Putamen (tissue), 1 donor: Measurements from ENCODE around the gene GABRB3.

Experiments
- DNase-seq: peaks from one replicate; pipeline ENCODE4 v3.0.0-alpha.2; 2016; ENCODE audit warnings: low spot score

The GABRB3 gene

GRCh38 chr15:26772154-26773066 lies at the start of gene GABRB3:
Gene GABRB3, minus strand, starts transcription at chr15:26773066.
- DNase-seq = no peak

- DNase-seq = no peak
Measured at GRCh38 chr15:26807517-26808427, 34.9 kb upstream of the GABRB3 start.

DNA sequence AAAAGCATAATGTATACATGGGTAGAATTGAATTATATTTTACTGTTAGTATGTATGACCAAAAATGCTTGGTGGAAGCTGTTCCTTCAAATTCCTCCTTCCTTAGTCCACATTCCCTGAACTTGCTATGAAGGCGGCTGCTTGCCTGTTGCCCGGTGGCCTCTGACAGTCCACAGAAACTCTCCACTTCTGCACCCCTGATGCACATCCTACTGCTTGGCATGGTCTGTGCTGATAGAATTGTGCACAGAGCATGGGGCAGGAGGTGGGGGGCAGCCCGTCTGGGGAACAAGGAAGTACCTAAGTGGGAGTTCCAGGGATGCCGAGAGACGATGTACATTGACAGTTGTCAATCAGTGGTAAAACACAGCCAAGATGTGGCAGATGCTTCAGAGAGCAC lies 33.7 kb upstream of the GABRB3 start:
- DNase-seq = no peak

DNA sequence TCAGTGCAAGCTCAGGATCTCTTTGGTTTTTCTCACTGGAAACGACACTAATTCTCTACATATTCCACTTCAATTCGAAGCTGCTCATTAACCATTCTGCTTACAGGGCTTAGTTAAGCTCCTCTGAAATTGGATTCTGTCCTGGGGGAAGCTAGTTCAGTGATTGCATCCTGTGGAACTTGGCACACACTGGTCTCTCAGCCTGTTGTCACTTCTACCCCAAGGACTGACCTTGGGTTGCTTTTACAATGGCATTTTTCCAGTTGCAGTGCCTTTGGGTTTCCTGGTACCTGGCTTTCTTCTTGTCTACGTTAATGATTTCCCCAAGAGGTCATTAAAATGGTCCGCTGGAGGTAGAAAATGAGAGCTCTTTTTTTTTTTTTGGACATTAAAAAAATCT lies 33.3 kb upstream of the GABRB3 start:
- no peak for DNase-seq

- peak; percentile 7 for DNase-seq
Measured at GRCh38 chr15:26805470-26805869, 32.6 kb upstream of the GABRB3 start.

- no peak for DNase-seq
Measured at GRCh38 chr15:26804063-26804804, 31.4 kb upstream of the GABRB3 start.

- DNase-seq = no peak
Measured at GRCh38 chr15:26790118-26790517, 17.3 kb upstream of the GABRB3 start.

DNA sequence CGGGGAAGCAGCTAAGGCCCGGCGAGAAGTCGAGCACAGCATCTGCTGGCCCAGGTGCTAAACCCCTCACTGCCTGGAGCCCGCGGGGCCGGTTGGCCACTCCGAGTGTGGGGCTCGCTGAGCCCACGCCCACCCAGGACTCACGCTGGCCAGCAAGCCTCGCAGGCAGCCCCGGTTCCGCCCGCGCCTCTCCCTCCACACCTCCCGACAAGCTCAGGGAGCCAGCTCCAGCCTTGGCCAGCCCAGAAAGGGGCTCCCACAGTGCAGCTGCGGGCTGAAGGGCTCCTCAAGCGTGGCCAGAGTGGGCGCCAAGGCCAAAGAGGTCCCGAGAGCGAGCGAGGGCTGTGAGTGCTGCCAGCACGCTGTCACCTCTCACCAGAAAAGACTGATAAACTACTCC lies 8.9 kb upstream of the GABRB3 start:
- DNase-seq = no peak

GRCh38 chr15:26773917-26774316 lies 1.1 kb upstream of the GABRB3 start:
- no peak for DNase-seq

DNA sequence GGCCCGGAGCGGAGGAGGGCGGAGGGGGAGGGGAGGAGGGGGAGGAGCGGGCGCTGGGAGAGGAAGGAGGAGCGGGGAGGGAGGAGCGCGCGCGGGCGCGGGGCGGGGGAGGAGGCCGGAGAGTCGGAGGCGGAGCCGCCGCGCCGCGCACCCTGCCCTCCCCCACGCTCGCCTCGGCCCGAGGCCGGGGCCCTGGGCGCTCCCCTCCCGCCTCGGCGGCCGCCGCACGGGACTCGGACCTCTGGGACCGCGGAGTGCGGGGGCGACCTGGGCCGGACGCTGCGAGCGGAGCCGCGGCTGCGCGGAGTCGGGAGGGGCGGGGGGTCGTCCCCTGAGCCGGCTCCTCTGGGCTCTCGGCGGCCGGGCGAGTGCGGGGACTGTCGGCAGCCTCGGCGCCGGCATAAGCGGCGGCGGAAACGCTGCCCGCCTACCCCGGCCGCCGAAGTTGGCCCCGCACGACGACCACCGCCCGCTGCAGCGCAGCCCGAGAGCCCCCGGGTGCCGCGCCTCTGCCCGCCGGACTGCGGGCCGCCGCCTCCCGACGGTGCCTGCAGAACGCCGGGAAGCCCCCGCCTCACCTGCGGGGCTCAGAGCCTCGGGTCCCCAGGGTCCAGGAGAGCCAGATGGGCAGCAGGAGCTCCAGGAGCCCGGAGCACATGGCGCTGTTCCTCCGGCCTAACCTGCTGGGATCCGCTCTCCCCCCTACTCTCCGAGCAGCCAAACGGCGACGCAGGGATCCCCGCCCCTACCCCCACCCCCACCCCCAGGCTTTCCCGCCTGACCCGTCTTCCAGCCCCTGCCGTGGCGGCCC lies 406 bp upstream of the GABRB3 start:
- DNase-seq = no peak

DNA sequence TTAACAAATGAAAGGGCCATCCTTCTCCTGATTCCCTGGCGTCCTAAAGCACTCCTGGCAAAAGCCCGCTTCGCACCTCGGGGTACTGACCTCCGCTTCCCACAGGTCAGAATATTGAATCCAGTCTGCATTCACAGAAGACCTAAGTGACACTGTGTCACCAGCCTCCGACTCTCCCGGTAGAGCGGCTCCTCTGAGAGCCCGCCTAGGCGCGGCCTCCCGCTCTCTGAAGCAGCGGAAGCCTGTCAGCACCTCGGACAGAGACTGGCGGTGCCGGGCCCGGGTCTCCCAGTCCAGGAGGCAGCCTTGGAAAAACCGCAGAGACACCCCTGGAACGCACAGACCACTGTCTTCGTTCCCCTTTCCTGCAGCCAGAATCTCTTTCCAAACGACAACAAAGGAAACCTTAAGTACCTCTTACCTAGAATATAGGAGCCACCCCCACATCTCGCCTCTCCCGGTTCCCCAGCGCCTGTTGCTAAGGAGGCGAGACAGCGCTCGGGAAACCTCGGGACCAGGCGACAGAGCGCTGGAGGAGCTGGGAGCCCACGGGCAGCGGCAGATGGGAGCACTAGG lies 1.2 kb downstream of the GABRB3 start:
- DNase-seq = peak; percentile 52

DNA sequence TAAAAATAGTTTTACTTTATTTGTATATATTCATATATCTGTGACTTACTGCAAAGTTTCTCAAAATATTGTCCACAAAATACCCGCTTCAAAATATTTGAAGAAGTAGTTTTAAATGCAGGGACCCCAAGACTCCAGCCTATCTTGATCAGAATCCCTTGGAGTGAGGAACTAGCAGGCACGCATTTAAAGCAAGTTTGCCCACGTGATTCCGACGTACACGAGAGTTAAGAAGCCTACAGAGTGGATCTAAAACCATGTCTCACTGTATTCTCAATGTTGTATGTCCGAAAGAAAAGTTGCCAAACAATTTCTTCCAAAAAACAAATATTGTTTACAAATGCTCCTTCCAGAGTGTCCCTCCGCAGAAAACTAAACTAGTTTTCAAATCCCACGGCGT lies 1.7 kb downstream of the GABRB3 start:
- DNase-seq = peak; percentile 40

DNA sequence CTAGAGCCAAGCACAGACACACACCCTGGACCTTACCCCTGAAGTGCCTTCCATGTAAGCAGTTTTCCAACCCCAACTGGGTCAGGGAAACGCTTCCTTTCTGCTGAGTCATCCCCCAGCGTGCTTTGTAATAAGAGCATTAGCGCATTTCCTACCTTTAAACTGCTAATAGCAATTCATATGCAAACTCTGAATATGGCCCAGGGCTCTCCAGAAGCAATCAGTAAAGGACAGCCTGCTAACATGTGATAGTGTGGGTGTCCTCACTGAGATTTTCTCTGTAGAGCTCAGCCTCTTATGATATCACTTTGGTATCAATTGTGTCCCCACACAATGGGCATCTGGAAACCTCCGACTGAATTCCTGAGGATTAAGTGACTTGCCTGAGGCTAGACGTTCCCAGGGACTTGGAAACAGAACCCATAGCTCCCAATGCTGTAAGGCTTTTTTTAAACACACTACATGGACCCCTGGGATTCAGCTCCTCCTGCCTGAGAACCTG lies 5.6 kb downstream of the GABRB3 start:
- no peak for DNase-seq

GRCh38 chr15:26766262-26766661 lies 6.6 kb downstream of the GABRB3 start:
- no peak for DNase-seq

DNA sequence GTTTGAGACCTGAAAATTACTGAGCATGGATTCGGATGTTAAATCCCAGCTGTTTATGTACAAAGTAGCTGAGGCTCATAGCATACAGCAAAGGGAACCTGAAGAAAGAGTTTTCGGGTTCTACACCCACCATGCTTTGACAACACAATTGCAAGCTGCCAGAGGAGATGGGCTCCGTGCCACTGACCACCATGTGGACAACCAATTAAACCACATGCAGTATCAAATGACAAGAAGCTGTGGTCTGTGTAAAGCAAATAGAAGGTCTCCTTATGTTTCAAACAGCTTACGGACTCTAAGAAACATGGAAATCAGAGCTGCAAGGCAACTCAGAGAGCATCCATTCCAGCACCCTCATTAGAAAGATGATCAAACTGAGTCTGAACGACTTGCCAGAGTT lies 12.9 kb downstream of the GABRB3 start:
- DNase-seq = no peak

DNA sequence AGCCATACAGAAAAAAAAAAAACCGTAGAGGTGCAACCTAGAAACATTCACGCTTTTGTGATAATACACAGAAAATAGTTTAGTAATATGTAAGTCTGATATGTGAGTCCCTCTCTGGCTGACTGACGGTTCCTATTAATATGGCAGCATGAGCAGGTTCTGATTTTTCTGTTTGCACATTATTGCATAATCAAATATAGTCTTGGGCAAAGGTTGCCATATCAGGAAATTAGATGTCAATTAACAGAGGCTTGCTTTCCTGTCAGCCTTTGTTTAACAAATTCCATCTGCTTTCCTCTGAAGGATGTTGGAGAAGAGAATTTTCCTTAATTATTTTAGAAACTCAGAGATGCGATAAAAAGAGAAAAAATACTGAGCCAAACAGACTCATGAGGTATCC lies 14.8 kb downstream of the GABRB3 start:
- DNase-seq = no peak

DNA sequence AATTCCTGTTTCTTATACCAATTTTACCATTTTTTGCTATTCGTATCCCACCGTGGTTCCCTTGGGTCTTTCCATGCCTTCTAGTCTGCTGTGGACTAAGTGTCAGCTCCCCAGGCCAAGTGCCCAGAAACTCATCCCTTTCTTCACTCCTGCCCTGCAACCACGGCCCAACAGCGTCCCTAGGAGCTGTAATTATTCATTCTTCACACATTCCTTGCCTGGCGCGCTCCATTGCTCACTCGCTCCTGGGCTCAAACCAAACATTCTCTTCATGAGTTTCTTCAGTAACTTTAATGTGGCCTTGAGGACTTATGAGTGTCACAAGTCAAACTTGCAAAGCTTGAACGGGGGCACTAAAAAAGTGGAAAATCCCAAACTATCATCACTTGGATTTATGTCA lies 15.7 kb downstream of the GABRB3 start:
- no peak for DNase-seq

GRCh38 chr15:26744894-26745293 lies 28.0 kb downstream of the GABRB3 start:
- DNase-seq = no peak

- no peak for DNase-seq
Measured at GRCh38 chr15:26739791-26740190, 33.1 kb downstream of the GABRB3 start.

GRCh38 chr15:26738996-26739395 lies 33.9 kb downstream of the GABRB3 start:
- DNase-seq = no peak
